ENCODE data around the gene HSP90AB1.

HSP90AB1 gene

GRCh38 chr6:44224029-44224964 lies 22.6 kb upstream of the HSP90AB1 start:
- Histone ChIP-seq H3K36me3 (ENCODE audit: insufficient read depth, low read depth, low read length) (peaks cover 25% of the 10 kb centered on the region), H3K4me1 (ENCODE audit: insufficient read depth, low read length) (peaks cover 31% of the 10 kb centered on the region), H3K27ac (ENCODE audit: low read length) (no peak overlapping the region), H3K9ac (ENCODE audit: low read depth, low read length) (peak overlapping the region; percentile 84; the same call in 1 of the 2 replicates), H3K27me3 (ENCODE audit: insufficient read depth, low read length) (no peaks in the 10 kb centered on the region), H3K4me3 (ENCODE audit: low read length) (peak overlapping the region; percentile 97), H3K9me3 (ENCODE audit: insufficient read depth, low read depth, low read length) (no peaks in the 10 kb centered on the region)

- H3K4me1 ChIP-seq (ENCODE audit: insufficient read depth, low read length) = peaks cover 31% of the 10 kb centered on the region
- H3K4me3 ChIP-seq (ENCODE audit: low read length) = peak overlapping the region; percentile 97; the same call in 1 of the 2 replicates
- H3K9ac ChIP-seq (ENCODE audit: low read depth, low read length) = peak overlapping the region; percentile 84; the same call in 1 of the 2 replicates
- no peak overlapping the region for H3K27ac ChIP-seq (ENCODE audit: low read length)
- H3K27me3 ChIP-seq (ENCODE audit: insufficient read depth, low read length) = no peaks in the 10 kb centered on the region
- H3K36me3 ChIP-seq (ENCODE audit: insufficient read depth, low read depth, low read length) = peaks cover 32% of the 10 kb centered on the region
- no peaks in the 10 kb centered on the region for H3K9me3 ChIP-seq (ENCODE audit: insufficient read depth, low read depth, low read length)
Observed at GRCh38 chr6:44224965-44225305, 22.0 kb upstream of the HSP90AB1 start.

- peak overlapping the region; percentile 37; the same call in 1 of the 2 replicates for H3K9ac ChIP-seq (ENCODE audit: low read depth, low read length)
Observed at GRCh38 chr6:44225579-44226325, 21.1 kb upstream of the HSP90AB1 start.

DNA sequence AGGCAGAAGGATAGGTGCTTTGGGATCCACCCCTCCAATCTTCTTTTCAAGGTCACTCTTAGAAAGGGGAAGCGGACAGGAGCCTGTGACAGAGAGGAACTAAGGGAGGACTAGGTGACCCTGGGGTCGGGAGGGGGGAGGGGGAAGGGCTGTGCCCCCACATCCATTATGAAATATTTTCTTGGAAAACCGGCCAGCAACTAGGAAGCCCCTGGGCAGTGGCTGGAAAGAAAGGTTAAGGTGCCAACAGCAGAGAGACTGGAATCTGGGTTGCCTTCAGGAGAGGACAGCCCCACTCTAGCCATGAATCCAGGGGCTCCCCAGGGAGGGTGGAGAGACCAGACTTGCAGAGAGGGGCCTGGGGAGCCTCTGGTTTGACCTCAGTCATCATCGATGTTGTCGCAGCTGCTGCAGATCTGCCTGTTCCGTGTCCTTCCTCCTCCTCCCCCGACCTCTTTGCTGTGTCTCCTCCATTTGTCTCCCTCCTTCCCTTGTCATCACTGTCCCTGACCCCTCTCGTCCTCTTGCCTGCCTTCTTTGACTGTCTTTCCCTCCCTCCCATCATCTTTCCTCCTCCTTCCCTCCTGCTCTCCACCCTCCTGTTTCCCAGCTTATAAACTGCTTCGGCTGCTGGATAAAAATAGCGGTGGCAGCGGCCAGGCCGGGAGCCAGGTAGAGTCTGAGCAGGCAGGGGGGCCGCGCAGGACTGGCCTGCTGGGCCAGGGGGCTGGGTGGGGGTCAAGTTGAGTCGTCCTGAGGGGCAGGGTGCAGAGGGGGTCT lies 20.3 kb upstream of the HSP90AB1 start:
- H3K9ac ChIP-seq (ENCODE audit: low read depth, low read length) = peak overlapping the region; percentile 37; the same call in 1 of the 2 replicates
- H3K36me3 ChIP-seq (ENCODE audit: insufficient read depth, low read depth, low read length) = peaks cover 48% of the 10 kb centered on the region
- no peaks in the 10 kb centered on the region for H3K27me3 ChIP-seq (ENCODE audit: insufficient read depth, low read length)
- no peaks in the 10 kb centered on the region for H3K9me3 ChIP-seq (ENCODE audit: insufficient read depth, low read depth, low read length)
- H3K4me3 ChIP-seq (ENCODE audit: low read length) = peak overlapping the region; percentile 38; the same call in 1 of the 2 replicates
- H3K27ac ChIP-seq (ENCODE audit: low read length) = no peak overlapping the region
- H3K4me1 ChIP-seq (ENCODE audit: insufficient read depth, low read length) = peaks cover 28% of the 10 kb centered on the region

More at GRCh38 chr6:44225579-44226325, 21.1 kb upstream of the HSP90AB1 start:
- no peak overlapping the region for H3K27ac ChIP-seq (ENCODE audit: low read length)
- peaks cover 40% of the 10 kb centered on the region for H3K36me3 ChIP-seq (ENCODE audit: insufficient read depth, low read depth, low read length)
- H3K4me1 ChIP-seq (ENCODE audit: insufficient read depth, low read length) = peaks cover 31% of the 10 kb centered on the region
- no peaks in the 10 kb centered on the region for H3K27me3 ChIP-seq (ENCODE audit: insufficient read depth, low read length)
- H3K4me3 ChIP-seq (ENCODE audit: low read length) = peak overlapping the region; percentile 38; the same call in 1 of the 2 replicates
- no peaks in the 10 kb centered on the region for H3K9me3 ChIP-seq (ENCODE audit: insufficient read depth, low read depth, low read length)

GRCh38 chr6:44227148-44227793 lies 19.6 kb upstream of the HSP90AB1 start:
- Histone ChIP-seq H3K9me3 (ENCODE audit: insufficient read depth, low read depth, low read length) (no peaks in the 10 kb centered on the region), H3K27me3 (ENCODE audit: insufficient read depth, low read length) (no peaks in the 10 kb centered on the region), H3K4me3 (ENCODE audit: low read length) (no peak overlapping the region; the same call in 1 of the 2 replicates), H3K4me1 (ENCODE audit: insufficient read depth, low read length) (peaks cover 24% of the 10 kb centered on the region), H3K36me3 (ENCODE audit: insufficient read depth, low read depth, low read length) (peaks cover 55% of the 10 kb centered on the region), H3K9ac (ENCODE audit: low read depth, low read length) (no peak overlapping the region), H3K27ac (ENCODE audit: low read length) (no peak overlapping the region)

- H3K9ac ChIP-seq (ENCODE audit: low read depth, low read length) = no peak overlapping the region; the same call in 1 of the 2 replicates
- H3K27ac ChIP-seq (ENCODE audit: low read length) = no peak overlapping the region
- no peak overlapping the region for H3K4me3 ChIP-seq (ENCODE audit: low read length)
- H3K4me1 ChIP-seq (ENCODE audit: insufficient read depth, low read length) = peaks cover 21% of the 10 kb centered on the region
- no peaks in the 10 kb centered on the region for H3K27me3 ChIP-seq (ENCODE audit: insufficient read depth, low read length)
- H3K36me3 ChIP-seq (ENCODE audit: insufficient read depth, low read depth, low read length) = peaks cover 63% of the 10 kb centered on the region
- no peaks in the 10 kb centered on the region for H3K9me3 ChIP-seq (ENCODE audit: insufficient read depth, low read depth, low read length)
Observed at GRCh38 chr6:44228031-44228430, 18.9 kb upstream of the HSP90AB1 start.

GRCh38 chr6:44228433-44228832 lies 18.5 kb upstream of the HSP90AB1 start:
- peaks cover 67% of the 10 kb centered on the region for H3K36me3 ChIP-seq (ENCODE audit: insufficient read depth, low read depth, low read length)

GRCh38 chr6:44228836-44229235 lies 18.1 kb upstream of the HSP90AB1 start:
- H3K27ac ChIP-seq (ENCODE audit: low read length) = no peak overlapping the region
- H3K4me3 ChIP-seq (ENCODE audit: low read length) = no peak overlapping the region
- no peak overlapping the region for H3K9ac ChIP-seq (ENCODE audit: low read depth, low read length)
- H3K4me1 ChIP-seq (ENCODE audit: insufficient read depth, low read length) = peaks cover 21% of the 10 kb centered on the region
- no peaks in the 10 kb centered on the region for H3K9me3 ChIP-seq (ENCODE audit: insufficient read depth, low read depth, low read length)
- peaks cover 71% of the 10 kb centered on the region for H3K36me3 ChIP-seq (ENCODE audit: insufficient read depth, low read depth, low read length)
- no peaks in the 10 kb centered on the region for H3K27me3 ChIP-seq (ENCODE audit: insufficient read depth, low read length)

More at GRCh38 chr6:44228433-44228832, 18.5 kb upstream of the HSP90AB1 start:
- H3K4me1 ChIP-seq (ENCODE audit: insufficient read depth, low read length) = peaks cover 21% of the 10 kb centered on the region
- H3K9me3 ChIP-seq (ENCODE audit: insufficient read depth, low read depth, low read length) = no peaks in the 10 kb centered on the region
- no peaks in the 10 kb centered on the region for H3K27me3 ChIP-seq (ENCODE audit: insufficient read depth, low read length)
- H3K27ac ChIP-seq (ENCODE audit: low read length) = no peak overlapping the region
- no peak overlapping the region for H3K4me3 ChIP-seq (ENCODE audit: low read length)
- H3K9ac ChIP-seq (ENCODE audit: low read depth, low read length) = no peak overlapping the region

DNA sequence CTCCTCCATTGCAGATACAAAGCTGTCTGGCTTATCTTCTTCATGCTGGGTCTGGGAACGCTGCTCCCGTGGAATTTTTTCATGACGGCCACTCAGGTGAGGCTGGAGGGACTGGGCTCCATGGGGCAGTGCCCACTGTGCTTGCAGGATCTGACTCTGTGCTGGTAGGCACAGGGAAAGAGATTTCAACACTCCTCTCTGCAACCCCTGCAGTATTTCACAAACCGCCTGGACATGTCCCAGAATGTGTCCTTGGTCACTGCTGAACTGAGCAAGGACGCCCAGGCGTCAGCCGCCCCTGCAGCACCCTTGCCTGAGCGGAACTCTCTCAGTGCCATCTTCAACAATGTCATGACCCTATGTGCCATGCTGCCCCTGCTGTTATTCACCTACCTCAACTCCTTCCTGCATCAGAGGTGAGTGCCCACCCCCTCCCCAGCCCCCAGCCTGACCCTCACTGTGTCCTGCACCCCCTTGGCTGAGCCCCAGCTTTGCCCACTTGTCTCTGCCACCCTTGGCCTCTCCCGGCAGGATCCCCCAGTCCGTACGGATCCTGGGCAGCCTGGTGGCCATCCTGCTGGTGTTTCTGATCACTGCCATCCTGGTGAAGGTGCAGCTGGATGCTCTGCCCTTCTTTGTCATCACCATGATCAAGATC lies 17.4 kb upstream of the HSP90AB1 start:
- no peak overlapping the region for H3K9ac ChIP-seq (ENCODE audit: low read depth, low read length)
- peaks cover 72% of the 10 kb centered on the region for H3K36me3 ChIP-seq (ENCODE audit: insufficient read depth, low read depth, low read length)
- peaks cover 22% of the 10 kb centered on the region for H3K4me1 ChIP-seq (ENCODE audit: insufficient read depth, low read length)
- H3K9me3 ChIP-seq (ENCODE audit: insufficient read depth, low read depth, low read length) = no peaks in the 10 kb centered on the region
- no peak overlapping the region for H3K4me3 ChIP-seq (ENCODE audit: low read length)
- H3K27me3 ChIP-seq (ENCODE audit: insufficient read depth, low read length) = no peaks in the 10 kb centered on the region
- H3K27ac ChIP-seq (ENCODE audit: low read length) = no peak overlapping the region

GRCh38 chr6:44230034-44230675 lies 16.7 kb upstream of the HSP90AB1 start:
- H3K4me1 ChIP-seq (ENCODE audit: insufficient read depth, low read length) = peaks cover 17% of the 10 kb centered on the region; the same call in 1 of the 2 replicates

More at GRCh38 chr6:44230034-44230675, 16.7 kb upstream of the HSP90AB1 start:
- Histone ChIP-seq H3K9me3 (ENCODE audit: insufficient read depth, low read depth, low read length) (no peaks in the 10 kb centered on the region), H3K27ac (ENCODE audit: low read length) (no peak overlapping the region), H3K9ac (ENCODE audit: low read depth, low read length) (no peak overlapping the region), H3K36me3 (ENCODE audit: insufficient read depth, low read depth, low read length) (peaks cover 76% of the 10 kb centered on the region), H3K27me3 (ENCODE audit: insufficient read depth, low read length) (no peaks in the 10 kb centered on the region), H3K4me3 (ENCODE audit: low read length) (no peak overlapping the region)
